ENCODE data around the gene GHRL. TPM values are rescaled to one million over a fixed set of nuclear protein-coding genes. Genes with fewer than 3 reads are reported as not detected.

The GHRL gene
- total RNA-seq, 2 experiments from 2014 or later: 0.22 TPM; not detected in 1

GRCh38 chr3:10332481-10333348, 40.0 kb upstream of the GHRL start:
- POLR2A ChIA-PET: no interaction called here
- CTCF ChIA-PET: no interaction called here
- intact Hi-C loops (cut with micrococcal nuclease): no loop called here
- peaks cover 13% of the 10 kb centered on the region for H3K27me3 Mint-ChIP-seq
- no peaks in the 10 kb centered on the region for H3K36me3 Mint-ChIP-seq (ENCODE audit: low read depth)
- DNase-seq (no peak), ATAC-seq (peak; percentile 41)
- H3K9me3 Mint-ChIP-seq: no peaks in the 10 kb centered on the region
- H3K27ac Mint-ChIP-seq: no peak overlapping the region
- no peak for TF ChIP-seq CTCF (IDR thresholded peaks at IDR 0.05)
- H3K4me1 Mint-ChIP-seq (ENCODE audit: low read depth): peaks cover 13% of the 10 kb centered on the region
- H3K4me3 Mint-ChIP-seq: no peak overlapping the region

- H3K4me1 Mint-ChIP-seq (ENCODE audit: low read depth): peaks cover 13% of the 10 kb centered on the region
- ChIA-PET POLR2A (no interaction called here), CTCF (interaction anchor here (1.5 kb wide), 1 partner anchor 9 kb away, joined by 5 read pairs; no protein-coding TSS in a partner anchor)
- H3K9me3 Mint-ChIP-seq: no peaks in the 10 kb centered on the region
- no peak for ATAC-seq
- DNase-seq: no peak
- H3K36me3 Mint-ChIP-seq (ENCODE audit: low read depth): no peaks in the 10 kb centered on the region
- no peak overlapping the region for H3K27ac Mint-ChIP-seq
- no peak for TF ChIP-seq CTCF (IDR thresholded peaks at IDR 0.05)
- H3K27me3 Mint-ChIP-seq: peaks cover 16% of the 10 kb centered on the region
- intact Hi-C loops (cut with micrococcal nuclease): no loop called here
- H3K4me3 Mint-ChIP-seq: no peak overlapping the region
Measured at GRCh38 chr3:10331320-10331719, 38.6 kb upstream of the GHRL start.

- peaks cover 13% of the 10 kb centered on the region for H3K4me1 Mint-ChIP-seq (ENCODE audit: low read depth)
- H3K4me3 Mint-ChIP-seq: no peak overlapping the region
- H3K27me3 Mint-ChIP-seq: peaks cover 16% of the 10 kb centered on the region
- intact Hi-C loops (cut with micrococcal nuclease): no loop called here
- H3K9me3 Mint-ChIP-seq: no peaks in the 10 kb centered on the region
- CTCF ChIA-PET: interaction anchor here (1.0 to 1.5 kb wide), 2 partner anchors 8 to 235 kb away, joined by 4 to 5 read pairs; no protein-coding TSS in a partner anchor
- DNase-seq (no peak), ATAC-seq (no peak)
- POLR2A ChIA-PET: interaction anchor here (1.0 kb wide), 1 partner anchor 36 kb away, joined by 3 read pairs; no protein-coding TSS in a partner anchor
- H3K36me3 Mint-ChIP-seq (ENCODE audit: low read depth): no peaks in the 10 kb centered on the region
- no peak overlapping the region for H3K27ac Mint-ChIP-seq
- TF ChIP-seq CTCF (IDR thresholded peaks at IDR 0.05): no peak
Measured at GRCh38 chr3:10330319-10330718, 37.6 kb upstream of the GHRL start.

- Mint-ChIP-seq H3K27me3 (peaks cover 16% of the 10 kb centered on the region), H3K4me3 (no peak overlapping the region), H3K27ac (no peak overlapping the region), H3K4me1 (ENCODE audit: low read depth) (peaks cover 13% of the 10 kb centered on the region), H3K36me3 (ENCODE audit: low read depth) (no peaks in the 10 kb centered on the region), H3K9me3 (no peaks in the 10 kb centered on the region)
- CTCF ChIA-PET: interaction anchor here (1.0 kb wide), 1 partner anchor 234 kb away, joined by 4 read pairs; no protein-coding TSS in a partner anchor
- ATAC-seq (no peak), DNase-seq (no peak)
- POLR2A ChIA-PET: interaction anchor here (1.0 kb wide), 1 partner anchor 37 kb away, joined by 3 read pairs; no protein-coding TSS in a partner anchor
- no peak for TF ChIP-seq CTCF (IDR thresholded peaks at IDR 0.05)
- intact Hi-C loops (cut with micrococcal nuclease): no loop called here
Measured at GRCh38 chr3:10329495-10330015, 36.8 kb upstream of the GHRL start.
